WERI-Rb-1 (cell line): ENCODE data around the gene RANGAP1.

Experiments
- DNase-seq: peaks from one replicate; pipeline ENCODE4 v3.0.0-alpha.2; 2020
- H3K27ac ChIP-seq: fragments of 250-450 bp; sonication (Bioruptor Pico); 2 replicates; pipeline ENCODE4 v1.5.1; 2020; ENCODE audit warnings: mild to moderate bottlenecking, moderate library complexity
- H3K27me3 ChIP-seq: fragments of 250-450 bp; sonication (Bioruptor Pico); 2 replicates; pipeline ENCODE4 v1.5.1; 2021; ENCODE audit warnings: mild to moderate bottlenecking, low read depth, moderate library complexity; ENCODE audit not compliant: insufficient read depth, severe bottlenecking
- H3K36me3 ChIP-seq: fragments of 250-450 bp; sonication (Bioruptor Pico); 2 replicates; pipeline ENCODE4 v1.5.1; 2020; ENCODE audit warnings: mild to moderate bottlenecking, moderate library complexity
- H3K4me3 ChIP-seq: 2 replicates; pipeline ENCODE4 v1.5.1; 2011; ENCODE audit warnings: low read depth, mild to moderate bottlenecking, control low read depth, low read length
- H3K9me3 ChIP-seq: fragments of 250-450 bp; sonication (Bioruptor Pico); 2 replicates; pipeline ENCODE4 v1.5.1; 2021; ENCODE audit warnings: mild to moderate bottlenecking, moderate library complexity; ENCODE audit not compliant: severe bottlenecking
- TF ChIP-seq, protein P1 (sequence below): IDR thresholded peaks from 2 replicates; pipeline ENCODE4 v1.5.1; 2011; ENCODE audit warnings: low read depth, mild to moderate bottlenecking, control low read depth, inconsistent platforms, low read length

Gene RANGAP1

DNA sequence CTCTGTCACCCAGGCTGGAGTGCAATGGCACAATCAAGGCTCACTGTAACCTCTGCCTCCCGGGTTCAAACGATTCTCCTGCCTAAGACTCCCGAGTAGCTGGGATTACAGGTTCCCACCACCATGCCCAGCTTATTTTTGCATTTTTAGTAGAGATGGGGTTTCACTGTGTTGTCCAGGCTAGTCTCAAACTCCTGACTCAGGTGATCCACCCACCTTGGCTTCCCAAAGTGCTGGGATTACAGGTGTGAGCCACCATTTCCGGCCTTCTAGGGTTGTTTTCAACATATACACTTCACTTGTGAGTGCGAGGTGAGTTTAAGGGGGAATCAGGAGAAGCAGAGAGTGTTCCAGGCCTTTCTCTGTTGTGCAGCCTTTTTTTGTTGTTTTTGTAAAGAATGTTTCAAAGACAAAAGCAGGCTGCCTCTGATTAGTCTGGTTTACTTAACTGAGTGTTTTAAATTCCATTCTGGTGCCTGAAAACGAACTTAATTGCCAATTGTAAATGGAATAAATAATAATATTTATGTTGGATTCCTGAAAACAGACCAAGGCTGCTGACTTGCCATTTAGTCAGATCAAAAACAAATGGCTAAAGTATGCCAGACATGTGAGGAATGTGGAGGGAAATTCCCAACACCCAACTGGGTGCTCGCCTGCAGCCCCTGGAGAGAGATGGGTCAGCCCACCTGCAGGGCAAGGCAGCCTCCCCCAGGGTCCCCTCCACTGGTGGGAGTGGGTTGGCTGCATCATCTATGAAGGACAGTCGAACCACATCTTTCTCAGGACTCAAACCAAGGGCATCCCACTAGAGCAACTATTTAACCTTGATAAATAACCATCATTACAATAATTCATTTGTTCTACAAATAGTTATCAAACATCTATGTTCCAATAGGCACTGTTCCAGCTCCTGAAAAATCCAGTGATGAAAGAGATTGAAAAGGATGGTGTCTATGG, 4.6 kb upstream of the RANGAP1 start:
- TF ChIP-seq, protein P1, sequence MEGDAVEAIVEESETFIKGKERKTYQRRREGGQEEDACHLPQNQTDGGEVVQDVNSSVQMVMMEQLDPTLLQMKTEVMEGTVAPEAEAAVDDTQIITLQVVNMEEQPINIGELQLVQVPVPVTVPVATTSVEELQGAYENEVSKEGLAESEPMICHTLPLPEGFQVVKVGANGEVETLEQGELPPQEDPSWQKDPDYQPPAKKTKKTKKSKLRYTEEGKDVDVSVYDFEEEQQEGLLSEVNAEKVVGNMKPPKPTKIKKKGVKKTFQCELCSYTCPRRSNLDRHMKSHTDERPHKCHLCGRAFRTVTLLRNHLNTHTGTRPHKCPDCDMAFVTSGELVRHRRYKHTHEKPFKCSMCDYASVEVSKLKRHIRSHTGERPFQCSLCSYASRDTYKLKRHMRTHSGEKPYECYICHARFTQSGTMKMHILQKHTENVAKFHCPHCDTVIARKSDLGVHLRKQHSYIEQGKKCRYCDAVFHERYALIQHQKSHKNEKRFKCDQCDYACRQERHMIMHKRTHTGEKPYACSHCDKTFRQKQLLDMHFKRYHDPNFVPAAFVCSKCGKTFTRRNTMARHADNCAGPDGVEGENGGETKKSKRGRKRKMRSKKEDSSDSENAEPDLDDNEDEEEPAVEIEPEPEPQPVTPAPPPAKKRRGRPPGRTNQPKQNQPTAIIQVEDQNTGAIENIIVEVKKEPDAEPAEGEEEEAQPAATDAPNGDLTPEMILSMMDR, result no peak

GRCh38 chr22:41289671-41290070, 3.7 kb upstream of the RANGAP1 start:
- DNase-seq, result no peak
- TF ChIP-seq, protein P1, result no peak
- Histone ChIP-seq H3K27me3 (no peaks in the 10 kb centered on the region), H3K36me3 (peaks cover 8% of the 10 kb centered on the region), H3K9me3 (peaks cover 4% of the 10 kb centered on the region), H3K27ac (no peak overlapping the region), H3K4me3 (no peak overlapping the region)

More for the DNA sequence above, 4.6 kb upstream of the RANGAP1 start:
- peaks cover 4% of the 10 kb centered on the region for H3K9me3 ChIP-seq
- H3K27me3 ChIP-seq, result no peaks in the 10 kb centered on the region
- no peak overlapping the region for H3K4me3 ChIP-seq
- peaks cover 4% of the 10 kb centered on the region; the same call in 1 of the 2 replicates for H3K36me3 ChIP-seq
- DNase-seq, result no peak
- no peak overlapping the region for H3K27ac ChIP-seq

GRCh38 chr22:41288245-41288946, 2.4 kb upstream of the RANGAP1 start:
- Histone ChIP-seq H3K27ac (no peak overlapping the region), H3K9me3 (peaks cover 3% of the 10 kb centered on the region), H3K27me3 (no peaks in the 10 kb centered on the region), H3K36me3 (peaks cover 21% of the 10 kb centered on the region), H3K4me3 (no peak overlapping the region)
- DNase-seq, result no peak
- TF ChIP-seq, protein P1, result no peak

DNA sequence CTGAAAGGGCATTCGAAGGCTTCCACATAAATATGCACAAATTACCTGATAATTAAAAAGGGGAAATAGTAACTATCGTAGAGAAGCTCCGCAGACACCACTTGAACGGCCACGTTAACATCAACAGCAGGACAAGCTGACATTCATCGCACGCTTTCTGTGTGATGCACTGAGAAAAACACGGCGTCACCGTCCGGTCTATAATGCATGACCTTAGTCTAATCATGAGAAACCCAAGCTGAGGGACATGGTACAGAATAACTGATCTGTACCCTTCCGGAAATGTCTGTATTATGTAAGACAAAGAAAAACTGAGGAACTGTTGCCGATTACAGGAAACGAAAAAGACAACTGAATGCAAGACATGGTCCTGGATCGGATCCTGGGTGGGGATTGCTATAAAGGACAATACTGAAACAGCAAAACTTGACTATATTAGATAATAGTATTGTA, 678 bp upstream of the RANGAP1 start:
- peak; percentile 21 for DNase-seq
- TF ChIP-seq, protein P1, result no peak
- peak overlapping the region; percentile 62 for H3K27ac ChIP-seq
- H3K9me3 ChIP-seq, result no peaks in the 10 kb centered on the region
- H3K36me3 ChIP-seq, result peaks cover 35% of the 10 kb centered on the region
- no peaks in the 10 kb centered on the region for H3K27me3 ChIP-seq
- peak overlapping the region; percentile 76 for H3K4me3 ChIP-seq

- TF ChIP-seq, protein P1, result no peak
- Histone ChIP-seq H3K4me3 (peak overlapping the region; percentile 72), H3K27me3 (no peaks in the 10 kb centered on the region), H3K36me3 (peaks cover 47% of the 10 kb centered on the region), H3K9me3 (no peaks in the 10 kb centered on the region), H3K27ac (peak overlapping the region; percentile 93)
- peak; percentile 51 for DNase-seq
Observed at GRCh38 chr22:41285441-41285819, 557 bp downstream of the RANGAP1 start.
